ENCODE results near the gene TGM2. TPM values are rescaled to one million over a fixed set of nuclear protein-coding genes. Genes with fewer than 3 reads are reported as not detected.

The TGM2 gene
- total and polyA plus RNA-seq, 2 experiments from 2014 or later: 119 to 275 TPM

- Histone ChIP-seq H3K27me3 (no peaks in the 10 kb centered on the region), H3K4me1 (ENCODE audit: low read depth) (no peaks in the 10 kb centered on the region), H3K9me3 (ENCODE audit: low read depth) (no peaks in the 10 kb centered on the region), H3K4me3 (no peak overlapping the region), H3K27ac (no peak overlapping the region), H3K36me3 (no peaks in the 10 kb centered on the region)
- TF ChIP-seq CTCF (IDR thresholded peaks at IDR 0.05; ENCODE audit: low read depth, low read length): no peak
- no peak for DNase-seq (ENCODE audit: low read depth in 1 of 2, low spot score in 1 of 2)
These were observed 16.2 kb upstream of the TGM2 start for GRCh38 chr20:38181207-38181801.

GRCh38 chr20:38180781-38181180, 15.7 kb upstream of the TGM2 start:
- H3K4me1 ChIP-seq (ENCODE audit: low read depth): no peaks in the 10 kb centered on the region
- no peak for TF ChIP-seq CTCF (IDR thresholded peaks at IDR 0.05; ENCODE audit: low read depth, low read length)
- H3K27me3 ChIP-seq: no peaks in the 10 kb centered on the region
- H3K9me3 ChIP-seq (ENCODE audit: low read depth): no peaks in the 10 kb centered on the region
- H3K4me3 ChIP-seq: no peak overlapping the region
- no peak for DNase-seq (ENCODE audit: low read depth in 1 of 2, low spot score in 1 of 2)
- H3K36me3 ChIP-seq: no peaks in the 10 kb centered on the region
- H3K27ac ChIP-seq: no peak overlapping the region

- Histone ChIP-seq H3K27ac (no peak overlapping the region), H3K9me3 (ENCODE audit: low read depth) (no peaks in the 10 kb centered on the region), H3K36me3 (no peaks in the 10 kb centered on the region), H3K4me3 (no peak overlapping the region), H3K27me3 (no peaks in the 10 kb centered on the region), H3K4me1 (ENCODE audit: low read depth) (no peaks in the 10 kb centered on the region)
- DNase-seq (ENCODE audit: low read depth in 1 of 2, low spot score in 1 of 2): no peak
- TF ChIP-seq CTCF (IDR thresholded peaks at IDR 0.05; ENCODE audit: low read depth, low read length): no peak
These were observed 14.8 kb upstream of the TGM2 start for GRCh38 chr20:38179846-38180245.

- Histone ChIP-seq H3K4me1 (ENCODE audit: low read depth) (no peaks in the 10 kb centered on the region), H3K9me3 (ENCODE audit: low read depth) (no peaks in the 10 kb centered on the region), H3K4me3 (no peak overlapping the region), H3K27me3 (no peaks in the 10 kb centered on the region), H3K27ac (no peak overlapping the region), H3K36me3 (no peaks in the 10 kb centered on the region)
- no peak for DNase-seq (ENCODE audit: low read depth in 1 of 2, low spot score in 1 of 2)
- TF ChIP-seq CTCF (IDR thresholded peaks at IDR 0.05; ENCODE audit: low read depth, low read length): no peak
These were observed 13.5 kb upstream of the TGM2 start for GRCh38 chr20:38178581-38178980.

GRCh38 chr20:38178065-38178491, 13.0 kb upstream of the TGM2 start:
- no peaks in the 10 kb centered on the region for H3K36me3 ChIP-seq
- no peaks in the 10 kb centered on the region for H3K4me1 ChIP-seq (ENCODE audit: low read depth)
- DNase-seq (ENCODE audit: low read depth in 1 of 2, low spot score in 1 of 2): no peak
- no peaks in the 10 kb centered on the region for H3K27me3 ChIP-seq
- H3K4me3 ChIP-seq: no peak overlapping the region
- H3K9me3 ChIP-seq (ENCODE audit: low read depth): no peaks in the 10 kb centered on the region
- H3K27ac ChIP-seq: no peak overlapping the region
- TF ChIP-seq CTCF (IDR thresholded peaks at IDR 0.05; ENCODE audit: low read depth, low read length): no peak

Data from cardiac muscle cell (in vitro differentiated cells and primary cell).